ENCODE measurements around the gene ATP2B3. TPM values are rescaled to one million over a fixed set of nuclear protein-coding genes. Genes with fewer than 3 reads are reported as not detected.

ATP2B3 gene
- total RNA-seq, 1 donor from 2014 or later = 0.83 TPM

GRCh38 chrX:153608376-153608775 is 90.9 kb downstream of the ATP2B3 start:
- peaks cover 45% of the 10 kb centered on the region for H3K27me3 Mint-ChIP-seq (ENCODE audit: low read depth)
- H3K36me3 Mint-ChIP-seq = no peaks in the 10 kb centered on the region
- no peak for DNase-seq (ENCODE audit: low spot score in 2 of 2, unreplicated experiment in 2 of 2)
- peaks cover 2% of the 10 kb centered on the region for H3K4me1 Mint-ChIP-seq
- TF ChIP-seq CTCF (IDR thresholded peaks at IDR 0.05; ENCODE audit: unreplicated experiment) = no peak
- peaks cover 16% of the 10 kb centered on the region for H3K9me3 Mint-ChIP-seq
- H3K4me3 Mint-ChIP-seq = no peak overlapping the region
- H3K27ac Mint-ChIP-seq = no peak overlapping the region

GRCh38 chrX:153608806-153609205 is 91.4 kb downstream of the ATP2B3 start:
- no peak for DNase-seq (ENCODE audit: low spot score in 2 of 2, unreplicated experiment in 2 of 2)
- Mint-ChIP-seq H3K36me3 (no peaks in the 10 kb centered on the region), H3K4me1 (peaks cover 2% of the 10 kb centered on the region), H3K9me3 (peaks cover 20% of the 10 kb centered on the region), H3K27ac (no peak overlapping the region), H3K4me3 (no peak overlapping the region), H3K27me3 (ENCODE audit: low read depth) (peaks cover 47% of the 10 kb centered on the region)
- TF ChIP-seq CTCF (IDR thresholded peaks at IDR 0.05; ENCODE audit: unreplicated experiment) = no peak

GRCh38 chrX:153609917-153610835 is 92.7 kb downstream of the ATP2B3 start:
- H3K36me3 Mint-ChIP-seq = no peaks in the 10 kb centered on the region
- H3K27ac Mint-ChIP-seq = no peak overlapping the region
- peak overlapping the region; percentile 56 for H3K4me3 Mint-ChIP-seq
- peak; percentile 78 for TF ChIP-seq CTCF (IDR thresholded peaks at IDR 0.05; ENCODE audit: unreplicated experiment)
- H3K9me3 Mint-ChIP-seq = peaks cover 23% of the 10 kb centered on the region
- peak; percentile 57 to 85 for DNase-seq (ENCODE audit: low spot score in 2 of 2, unreplicated experiment in 2 of 2)
- peaks cover 2% of the 10 kb centered on the region for H3K4me1 Mint-ChIP-seq
- peaks cover 61% of the 10 kb centered on the region for H3K27me3 Mint-ChIP-seq (ENCODE audit: low read depth)

GRCh38 chrX:153610836-153611213 is 93.4 kb downstream of the ATP2B3 start:
- Mint-ChIP-seq H3K4me3 (peak overlapping the region; percentile 56), H3K36me3 (no peaks in the 10 kb centered on the region), H3K27ac (no peak overlapping the region), H3K9me3 (peaks cover 27% of the 10 kb centered on the region), H3K4me1 (peaks cover 2% of the 10 kb centered on the region), H3K27me3 (ENCODE audit: low read depth) (peaks cover 65% of the 10 kb centered on the region)
- no peak for DNase-seq (ENCODE audit: low spot score in 2 of 2, unreplicated experiment in 2 of 2)
- TF ChIP-seq CTCF (IDR thresholded peaks at IDR 0.05; ENCODE audit: unreplicated experiment) = no peak

- no peak overlapping the region for H3K4me3 Mint-ChIP-seq
- peaks cover 66% of the 10 kb centered on the region for H3K27me3 Mint-ChIP-seq (ENCODE audit: low read depth)
- peaks cover 27% of the 10 kb centered on the region for H3K9me3 Mint-ChIP-seq
- no peak overlapping the region for H3K27ac Mint-ChIP-seq
- H3K36me3 Mint-ChIP-seq = no peaks in the 10 kb centered on the region
- H3K4me1 Mint-ChIP-seq = peaks cover 2% of the 10 kb centered on the region
- DNase-seq (ENCODE audit: low spot score in 2 of 2, unreplicated experiment in 2 of 2) = no peak
- TF ChIP-seq CTCF (IDR thresholded peaks at IDR 0.05; ENCODE audit: unreplicated experiment) = no peak
These were observed 94.1 kb downstream of the ATP2B3 start for GRCh38 chrX:153611298-153612095.
